HG02840 (cell line): ENCODE results near the gene SEC22A.

Experiments used
- ATAC-seq: cut with Tn5 transposase; IDR thresholded peaks from one replicate; pipeline ENCODE4 v1.9.1; 2021; ENCODE audit warnings: mild to moderate bottlenecking, moderate library complexity, moderate number of reproducible peaks; ENCODE audit not compliant: unreplicated experiment, low FRiP score

SEC22A gene, protein sequence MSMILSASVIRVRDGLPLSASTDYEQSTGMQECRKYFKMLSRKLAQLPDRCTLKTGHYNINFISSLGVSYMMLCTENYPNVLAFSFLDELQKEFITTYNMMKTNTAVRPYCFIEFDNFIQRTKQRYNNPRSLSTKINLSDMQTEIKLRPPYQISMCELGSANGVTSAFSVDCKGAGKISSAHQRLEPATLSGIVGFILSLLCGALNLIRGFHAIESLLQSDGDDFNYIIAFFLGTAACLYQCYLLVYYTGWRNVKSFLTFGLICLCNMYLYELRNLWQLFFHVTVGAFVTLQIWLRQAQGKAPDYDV

DNA sequence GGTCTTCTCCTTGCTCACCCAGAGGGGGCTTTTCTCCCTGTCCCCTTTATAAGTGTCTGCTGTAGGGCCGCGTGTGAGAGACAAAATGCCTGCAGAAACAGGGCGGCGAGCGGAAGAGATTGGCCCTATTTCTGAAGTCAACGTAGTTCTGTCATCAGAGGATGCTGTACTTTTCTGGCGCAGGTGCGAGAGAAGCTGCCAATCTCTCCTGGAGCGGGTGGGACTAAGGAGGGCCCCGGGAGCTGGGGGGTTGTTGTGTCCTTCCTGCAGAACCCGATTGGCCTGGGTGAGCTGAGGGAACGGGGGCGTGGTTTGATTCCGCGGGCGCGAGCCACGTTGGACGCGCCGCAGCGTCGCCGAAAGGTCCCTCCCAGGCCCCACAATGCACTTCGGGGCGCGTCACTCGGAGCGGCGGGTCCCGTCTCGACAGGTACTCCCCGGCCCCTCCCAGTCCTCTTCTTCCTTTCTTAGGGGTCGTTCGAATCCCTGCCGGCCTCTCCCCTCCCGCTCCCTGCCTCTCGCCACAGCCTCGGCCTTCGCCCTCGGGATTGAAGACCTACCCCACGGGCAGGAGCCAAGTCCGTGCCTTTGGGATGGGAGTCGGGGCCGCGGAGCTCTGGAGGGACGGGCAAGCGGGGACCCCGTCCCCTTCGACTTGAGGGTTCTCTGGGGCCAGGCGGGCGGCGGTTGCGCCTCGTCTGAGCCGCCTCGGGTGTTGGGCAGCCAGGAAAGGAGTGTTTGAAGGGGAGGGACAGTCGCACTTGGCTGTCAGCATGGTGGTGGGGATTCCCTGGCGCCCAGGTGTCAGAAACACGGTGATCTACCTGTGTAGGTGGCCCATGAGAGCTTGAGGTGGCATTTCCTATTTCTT, at the start of gene SEC22A:
Gene SEC22A, plus strand, starts transcription at position 387 of the 871 bp plus-strand sequence. CDS start 7,275 bp downstream, outside the sequence.
- ATAC-seq: peak; percentile 98

DNA sequence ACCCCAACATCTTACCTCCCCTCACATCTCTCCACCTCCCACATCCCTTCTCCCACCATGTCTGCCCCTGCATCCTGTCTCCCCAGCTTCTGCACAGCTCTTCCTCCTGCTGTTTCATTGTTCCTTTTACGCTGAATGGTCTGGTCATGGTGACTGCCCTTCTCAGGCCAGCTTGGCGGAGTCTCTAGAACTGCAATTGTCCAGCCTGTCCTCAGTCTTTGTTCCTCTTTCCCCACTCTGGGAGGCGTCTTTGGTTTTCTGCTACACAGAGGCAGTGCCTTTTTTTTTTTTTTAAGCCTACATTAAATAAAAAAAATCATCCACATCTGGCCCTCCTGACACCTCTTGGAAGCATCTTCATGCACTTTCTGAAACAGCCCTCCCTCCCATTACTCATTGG, 49.1 kb upstream of the SEC22A start:
- ATAC-seq: no peak

DNA sequence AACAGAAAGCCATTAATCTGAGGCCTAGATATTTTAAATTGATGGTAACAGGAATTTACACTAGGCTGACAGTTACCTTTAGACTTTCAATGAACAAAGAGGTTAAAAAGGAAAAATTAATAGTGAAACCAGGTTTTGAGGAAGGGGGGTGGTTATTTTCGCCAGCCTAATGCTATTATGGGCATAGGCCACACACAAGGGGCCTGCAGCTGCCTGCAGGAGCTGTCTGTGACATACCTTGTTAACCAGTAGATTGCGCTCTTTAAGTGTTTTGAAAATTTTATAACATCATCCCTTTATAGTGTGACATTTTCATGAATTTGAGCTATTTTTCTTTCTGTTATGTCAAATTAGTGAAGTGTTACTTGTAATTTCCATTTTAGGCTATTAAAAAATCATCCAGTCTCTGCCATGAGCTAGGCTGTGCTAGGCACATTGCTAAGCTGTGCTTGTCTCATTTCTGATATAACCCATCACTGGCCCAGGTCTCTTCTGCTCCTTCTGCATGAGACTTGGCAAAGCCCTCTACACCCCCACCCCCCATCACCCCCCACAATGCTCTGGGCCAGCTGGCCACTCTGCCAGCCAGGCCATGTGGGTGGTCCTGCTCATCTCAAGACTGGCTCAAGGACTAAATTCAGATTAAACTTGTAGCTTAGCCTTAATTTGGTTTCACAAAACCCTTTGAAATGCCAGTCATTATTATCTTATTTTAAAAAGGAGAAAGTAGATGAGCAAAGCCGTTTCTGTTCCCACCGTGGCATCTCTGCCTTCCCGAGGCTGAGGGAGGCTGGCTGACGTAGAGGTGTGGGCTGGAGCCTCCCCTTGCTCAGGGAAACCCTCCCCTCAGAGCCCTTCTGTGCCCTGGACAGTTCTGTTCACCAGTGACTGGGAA, 48.4 kb upstream of the SEC22A start:
- no peak for ATAC-seq

DNA sequence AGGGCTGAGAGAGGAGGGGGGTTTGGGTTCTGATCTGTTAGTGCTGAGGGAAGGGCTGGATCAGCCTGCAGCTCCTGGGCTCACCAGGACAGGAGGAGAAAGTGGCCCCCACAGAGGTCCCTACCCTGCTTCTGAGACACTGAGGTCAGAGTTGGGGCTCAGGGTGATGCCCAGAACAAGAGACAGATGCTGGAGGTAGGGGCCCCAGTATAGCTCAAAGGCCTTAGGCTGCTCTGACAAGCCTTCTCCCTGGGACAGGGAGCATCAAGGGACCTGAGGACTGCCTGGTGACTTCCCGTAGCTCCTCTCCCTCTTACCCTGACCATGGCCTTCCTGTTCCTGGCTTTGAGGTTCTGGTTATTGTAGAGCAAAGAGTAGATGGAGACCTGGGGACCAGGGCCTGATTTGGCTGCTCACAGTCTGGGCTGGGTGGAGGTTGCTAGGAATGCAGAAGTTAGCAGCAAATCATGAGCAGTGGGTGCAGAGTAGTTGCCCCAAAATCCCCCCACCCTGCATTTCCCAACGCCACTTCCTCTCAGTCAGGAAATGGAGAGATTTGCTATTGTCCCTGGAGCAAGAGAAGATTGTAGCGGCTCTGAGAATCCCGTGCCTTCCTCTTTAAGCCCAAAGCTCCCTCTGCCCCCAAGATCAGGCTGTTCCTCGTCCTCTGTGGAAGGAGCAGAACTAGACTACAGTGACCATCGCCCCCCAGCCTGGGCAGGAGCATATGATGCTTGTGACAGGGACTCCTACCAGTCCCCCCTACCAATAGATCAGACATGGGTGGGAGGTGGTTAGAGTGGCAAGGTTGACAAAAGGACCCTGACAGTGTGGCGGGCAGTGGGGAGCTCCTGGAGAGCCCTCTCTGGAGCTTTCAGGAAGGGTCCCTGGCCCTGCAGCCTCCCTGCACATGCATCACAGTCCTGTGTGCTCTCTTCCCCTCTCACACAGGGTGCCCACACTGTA, 47.4 kb upstream of the SEC22A start:
- no peak for ATAC-seq

DNA sequence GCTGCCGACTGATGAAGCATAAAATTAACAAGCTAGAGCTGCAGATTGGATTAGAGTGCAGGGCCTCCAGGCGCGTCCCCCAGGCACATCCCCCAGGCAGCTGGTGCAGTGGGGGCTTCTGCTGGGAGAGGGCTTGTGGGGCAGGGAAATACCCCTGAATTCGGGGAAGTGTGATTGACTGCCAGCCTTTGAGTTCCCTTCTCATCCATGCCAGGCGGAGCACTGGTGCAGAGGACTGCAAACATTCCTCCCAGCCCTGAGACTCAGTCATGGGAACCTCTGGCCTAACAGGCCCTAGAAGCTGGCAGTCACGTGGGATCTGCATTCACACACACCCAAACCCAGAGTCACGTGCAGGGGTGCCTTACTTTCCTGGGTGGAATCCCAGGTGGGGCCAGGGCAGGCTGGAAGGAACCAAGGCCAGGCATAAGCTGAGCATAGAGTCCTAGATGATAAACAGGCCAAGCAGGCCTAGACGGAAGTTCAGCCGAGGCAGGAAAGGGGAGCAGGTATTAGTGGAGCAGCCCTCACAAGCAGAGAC, 46.2 kb upstream of the SEC22A start:
- no peak for ATAC-seq

DNA sequence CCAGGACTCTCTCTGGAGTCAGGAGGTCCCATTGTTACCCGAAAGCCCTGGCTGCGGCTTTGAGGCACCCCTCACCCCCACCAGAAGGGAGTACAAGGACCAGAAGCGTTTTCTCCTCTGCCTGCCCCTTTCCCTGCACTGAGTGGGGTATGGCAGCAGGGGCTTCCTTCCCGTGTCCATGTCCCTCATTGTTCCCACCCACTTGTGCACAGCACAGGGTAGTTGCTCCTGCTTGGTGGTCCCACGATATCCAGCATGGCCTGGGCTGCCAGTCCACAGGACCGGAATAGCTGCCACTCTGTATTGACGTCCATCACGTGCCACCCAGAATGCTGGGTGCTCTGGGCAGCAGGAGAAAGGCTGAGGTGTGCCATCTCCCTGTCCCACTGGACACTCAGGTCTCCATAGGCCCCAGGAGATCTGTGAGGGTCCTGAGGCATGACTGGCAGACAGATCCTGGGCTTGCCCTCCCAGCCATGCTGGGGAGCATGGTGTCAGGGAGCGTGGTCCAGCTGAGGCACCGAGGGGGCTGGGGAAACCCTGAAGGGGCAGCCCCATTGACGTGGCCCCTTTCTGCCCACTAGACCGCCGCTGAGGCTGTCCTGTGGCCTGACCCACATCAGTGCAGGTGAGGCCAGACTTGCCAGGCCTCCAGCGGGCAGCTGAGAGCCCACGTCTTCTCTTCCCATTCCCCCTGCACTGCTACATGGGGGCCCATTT, 45.3 kb upstream of the SEC22A start:
- no peak for ATAC-seq

DNA sequence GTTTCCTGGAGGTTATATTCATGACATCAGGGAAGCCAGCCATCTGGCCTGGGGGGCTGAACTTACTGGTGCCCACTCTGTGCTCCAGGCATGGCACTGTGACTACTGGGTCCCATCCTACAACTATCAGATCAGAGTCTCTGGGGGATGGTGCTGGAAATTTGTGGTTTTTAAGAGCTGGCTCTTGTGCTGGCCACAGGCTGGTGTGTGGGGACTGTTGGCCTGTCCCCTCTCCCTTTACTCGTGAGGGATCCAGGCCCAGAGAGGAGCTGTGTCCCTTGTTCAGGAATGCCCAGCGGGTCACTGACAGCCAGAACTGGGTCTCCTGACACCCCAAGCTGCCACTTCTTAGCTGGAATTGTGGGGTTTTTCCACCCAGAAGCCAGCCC, 44.5 kb upstream of the SEC22A start:
- no peak for ATAC-seq

DNA sequence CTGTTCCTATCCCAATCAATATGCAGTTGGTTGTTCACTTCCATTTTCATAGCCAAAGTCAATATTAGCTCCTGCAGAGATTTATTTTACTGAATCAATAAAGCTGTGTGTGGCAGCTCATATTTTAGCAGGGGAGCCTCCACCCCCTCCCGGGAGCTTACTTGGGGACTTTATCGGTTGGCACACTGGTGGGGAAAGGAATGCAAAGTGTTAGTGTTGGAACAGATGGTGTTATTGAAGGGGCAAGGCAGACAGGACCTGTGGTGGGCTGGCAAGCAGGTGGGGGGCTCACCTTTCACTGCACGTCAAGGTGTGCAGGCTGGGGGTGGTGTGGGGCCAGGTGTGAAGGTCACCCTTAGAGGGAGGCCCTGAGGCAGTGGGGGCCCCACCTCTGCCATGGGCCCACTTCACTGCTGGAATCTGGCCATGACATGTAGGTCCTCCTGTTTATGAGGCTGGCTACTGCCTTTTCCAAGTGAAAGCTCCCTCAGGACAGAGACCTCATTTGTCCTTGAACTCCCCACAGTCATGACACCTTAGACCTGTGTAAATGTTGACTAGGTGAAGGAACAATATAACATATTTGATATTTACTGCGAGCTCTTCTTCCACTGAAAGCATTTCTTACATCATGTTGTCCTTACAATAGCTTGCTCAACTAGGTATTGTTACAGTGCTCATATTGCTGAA, 44.0 kb upstream of the SEC22A start:
- ATAC-seq: no peak

DNA sequence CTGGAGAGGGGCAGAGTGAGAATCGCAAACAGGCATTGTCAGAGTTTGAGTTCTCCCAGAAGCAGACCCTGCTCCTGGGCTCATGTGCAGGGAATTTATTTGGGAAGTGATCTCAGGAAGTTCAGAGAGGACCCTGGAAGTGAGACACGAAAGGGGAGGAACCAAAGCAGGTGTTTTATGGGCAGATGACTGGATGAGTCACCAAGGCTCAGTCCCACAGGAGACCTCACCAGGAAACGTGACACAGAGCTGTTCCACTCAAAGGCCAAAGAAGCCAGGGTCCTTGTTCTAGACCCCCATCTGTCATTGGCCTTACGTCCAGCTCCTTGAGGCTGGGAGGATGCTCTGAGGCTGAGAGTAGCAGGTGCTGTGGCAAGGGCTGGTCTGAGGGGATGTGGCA, 43.4 kb upstream of the SEC22A start:
- no peak for ATAC-seq

DNA sequence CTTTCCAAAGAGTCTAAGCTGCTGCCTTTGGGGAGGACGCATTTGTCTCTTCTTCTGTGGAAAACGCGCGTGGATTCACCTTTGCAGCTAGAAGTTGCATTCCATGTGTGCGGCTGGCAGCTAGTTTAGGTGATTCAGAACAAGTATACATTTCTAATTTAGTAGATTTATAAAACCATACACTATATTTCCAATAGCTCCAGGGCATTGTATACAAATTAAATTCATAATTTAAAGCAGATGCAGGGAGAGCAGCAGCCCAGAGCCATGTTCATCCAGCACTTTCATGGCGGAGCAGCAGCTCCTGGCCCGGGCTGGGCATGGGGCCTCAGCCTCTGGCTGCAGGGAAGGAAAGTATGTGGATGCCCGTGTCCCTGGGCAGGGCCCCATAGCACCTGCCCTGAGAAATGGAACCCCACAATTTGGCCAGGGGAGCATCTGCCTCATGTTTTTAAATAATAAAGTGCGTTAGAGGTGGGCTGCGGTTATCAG, 42.8 kb upstream of the SEC22A start:
- ATAC-seq: no peak

DNA sequence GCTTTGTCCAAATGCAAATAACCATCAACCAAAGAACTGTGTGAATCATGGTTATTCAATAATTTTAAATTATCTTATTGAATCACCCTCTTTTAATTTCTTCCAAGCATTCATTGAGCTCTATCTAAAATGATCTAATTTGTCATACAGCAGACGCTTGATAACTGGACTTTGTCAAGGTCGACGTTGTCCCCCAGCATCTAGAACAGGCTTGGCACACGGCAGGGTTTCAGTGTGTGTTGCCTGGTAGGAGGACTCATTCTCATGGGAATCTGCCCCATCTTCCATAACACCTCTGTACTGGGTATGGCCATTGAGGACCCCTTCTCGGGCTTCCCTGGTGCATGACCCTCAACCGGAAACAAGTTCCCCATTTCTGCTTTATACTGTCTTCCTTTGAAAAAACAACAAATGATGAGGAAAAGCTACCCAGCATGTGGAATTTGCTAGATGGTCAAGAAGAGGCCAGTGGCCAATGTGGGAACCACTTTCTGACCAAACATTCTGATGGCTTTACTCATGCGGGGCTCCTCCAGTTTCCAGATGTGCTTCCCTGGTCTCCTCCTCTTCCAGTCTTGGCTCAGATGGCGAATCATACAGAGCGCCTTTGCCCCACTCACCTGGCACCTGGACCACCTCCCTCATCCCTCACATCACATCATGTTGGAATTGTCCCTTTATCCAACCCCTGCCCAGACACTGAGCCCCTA, 41.7 kb upstream of the SEC22A start:
- ATAC-seq: no peak

DNA sequence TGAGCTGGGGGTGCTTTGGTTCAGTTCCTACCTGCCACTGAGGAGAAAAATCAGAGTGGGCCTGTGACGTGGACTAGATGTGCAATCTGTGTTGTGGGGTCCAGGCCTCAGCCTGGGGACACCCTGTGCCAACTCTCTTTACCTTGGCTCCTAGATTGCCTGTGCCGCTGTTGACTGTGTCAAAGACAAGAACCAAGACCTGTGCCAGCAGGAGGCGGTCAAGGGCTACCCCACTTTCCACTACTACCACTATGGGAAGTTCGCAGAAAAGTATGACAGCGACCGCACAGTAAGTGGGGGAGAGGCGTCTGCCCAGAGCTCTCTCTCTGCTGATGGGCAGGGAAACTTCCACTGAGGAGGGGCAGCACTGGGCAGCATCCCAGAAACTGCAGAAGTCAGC, 40.6 kb upstream of the SEC22A start:
- ATAC-seq: no peak

DNA sequence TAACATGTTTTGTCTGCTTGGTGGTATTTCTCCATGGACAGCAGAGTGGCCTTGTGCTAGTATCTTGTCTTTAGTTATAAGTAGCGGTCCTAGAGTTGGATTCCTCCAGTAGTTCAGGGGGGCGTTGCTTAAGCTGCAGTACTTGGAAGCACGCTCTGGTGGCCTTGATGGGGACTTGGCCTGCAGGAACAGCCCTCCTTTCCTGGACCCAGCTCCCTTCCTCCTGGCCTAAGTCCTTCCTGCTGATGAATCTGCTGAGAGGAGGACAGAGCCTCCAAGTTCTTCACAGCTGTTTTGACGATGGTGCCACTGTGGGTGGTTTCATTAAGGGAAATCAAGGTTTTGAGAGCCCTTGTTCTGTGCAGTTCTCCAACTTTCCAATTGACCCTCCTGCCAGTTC, 38.6 kb upstream of the SEC22A start:
- no peak for ATAC-seq

DNA sequence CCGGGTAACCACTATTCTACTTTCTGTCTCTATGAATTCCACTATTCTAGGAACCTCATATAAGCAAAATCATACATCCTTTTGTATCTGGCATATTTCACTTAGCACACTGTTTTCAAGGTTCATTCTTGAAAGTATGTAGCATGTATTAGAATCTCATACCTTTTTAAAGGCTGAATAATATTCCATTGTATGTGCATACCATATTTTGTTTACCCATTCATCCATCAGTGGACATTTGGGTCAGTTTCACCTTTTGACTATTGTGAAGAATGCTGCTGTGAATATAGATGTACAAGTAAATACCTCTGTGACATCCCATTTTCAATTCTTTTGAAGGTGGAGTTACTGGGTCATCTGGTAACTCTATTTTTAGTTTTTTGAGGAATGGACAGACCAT, 36.6 kb upstream of the SEC22A start:
- ATAC-seq: no peak

DNA sequence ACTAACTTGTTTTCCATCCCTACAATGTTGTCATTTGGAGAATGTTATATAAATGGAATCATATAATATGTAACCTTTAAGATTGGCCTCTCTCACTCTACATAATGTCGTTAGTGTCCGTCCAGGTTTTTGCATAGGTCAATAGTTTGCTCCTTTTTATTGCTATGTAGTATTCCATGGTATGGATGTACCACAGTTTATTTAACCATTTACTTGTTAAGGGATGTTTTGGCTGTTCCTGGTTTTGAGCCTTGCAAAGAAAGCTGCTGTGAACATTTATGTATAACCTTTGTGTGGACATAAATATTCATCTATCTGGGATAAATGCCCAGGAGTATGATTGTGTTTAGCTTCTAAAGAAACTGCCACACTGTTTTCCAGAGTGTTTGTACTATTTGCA, 34.1 kb upstream of the SEC22A start:
- ATAC-seq: no peak

DNA sequence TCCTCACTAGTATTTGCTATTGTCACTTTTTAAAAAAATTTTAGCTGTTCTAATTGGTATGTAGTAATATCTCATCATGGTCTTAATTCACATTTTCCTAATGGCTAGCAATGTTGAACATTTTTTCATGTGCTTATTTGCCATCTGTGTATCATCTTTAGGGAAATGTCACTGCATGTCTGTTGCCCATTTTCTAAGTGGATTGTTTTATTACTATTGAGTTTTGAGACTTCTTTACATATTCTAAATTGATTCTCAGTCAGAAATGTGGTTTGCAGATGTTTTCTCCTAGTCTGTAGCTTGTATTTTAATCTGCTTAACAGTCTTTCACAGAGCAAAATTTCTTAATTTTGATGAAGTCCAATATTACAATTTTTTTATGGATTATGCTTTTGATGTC, 33.6 kb upstream of the SEC22A start:
- no peak for ATAC-seq

DNA sequence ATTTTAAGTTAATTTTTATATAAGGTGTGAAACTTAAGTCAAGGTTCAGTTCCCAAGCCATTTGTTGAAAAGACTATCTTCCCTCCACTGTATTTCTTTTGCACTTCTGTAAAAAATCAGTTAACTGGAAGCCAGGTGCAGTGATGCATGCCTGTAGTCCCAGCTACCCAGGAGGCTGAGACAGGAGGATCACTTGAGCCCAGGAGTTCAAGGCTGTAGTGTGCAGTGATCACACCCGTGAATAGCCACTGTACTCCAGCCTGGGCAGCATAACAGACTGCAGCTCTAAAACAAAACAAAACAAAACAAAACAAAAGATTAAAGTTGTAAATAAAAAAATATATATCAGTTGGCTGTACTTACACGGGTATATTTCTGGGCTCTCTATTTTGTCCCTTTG, 33.1 kb upstream of the SEC22A start:
- no peak for ATAC-seq
